IMR-90 (cell line): ENCODE results near the gene COL4A5.

ENCODE experiments used
- CEBPB ChIP-seq: IDR thresholded peaks from 2 replicates; pipeline ENCODE4 v1.6.1; 2012; ENCODE audit warnings: low read depth, low read length, improper control_type of control experiment
- CHD1 ChIP-seq: IDR thresholded peaks from 2 replicates; pipeline ENCODE4 v1.6.1; 2012; ENCODE audit warnings: low read depth, low read length, improper control_type of control experiment
- CTCF ChIP-seq: conservative IDR thresholded peaks from 2 replicates; pipeline ENCODE4 v1.5.1; 2012; ENCODE audit warnings: mild to moderate bottlenecking, low read depth, low read length, improper control_type of control experiment
- MAFK ChIP-seq: IDR thresholded peaks from 2 replicates; pipeline ENCODE4 v1.6.1; 2012; ENCODE audit warnings: low read depth, low read length, improper control_type of control experiment
- MAZ ChIP-seq: IDR thresholded peaks from 2 replicates; pipeline ENCODE4 v1.6.1; 2012; ENCODE audit warnings: low read depth, mild to moderate bottlenecking, low read length, improper control_type of control experiment, moderate library complexity, borderline replicate concordance
- MXI1 ChIP-seq: IDR thresholded peaks from 2 replicates; pipeline ENCODE4 v1.6.1; 2012; ENCODE audit warnings: low read depth, mild to moderate bottlenecking, low read length, moderate library complexity, borderline replicate concordance
- POLR2A ChIP-seq: IDR thresholded peaks from 2 replicates; pipeline ENCODE4 v1.6.1; 2012; ENCODE audit warnings: mild to moderate bottlenecking, low read depth, low read length
- RAD21 ChIP-seq: IDR thresholded peaks from 2 replicates; pipeline ENCODE4 v1.6.1; 2012; ENCODE audit warnings: low read length, improper control_type of control experiment
- RCOR1 ChIP-seq: IDR thresholded peaks from 2 replicates; pipeline ENCODE4 v1.6.1; 2012; ENCODE audit warnings: mild to moderate bottlenecking, low read length, improper control_type of control experiment; ENCODE audit not compliant: insufficient replicate concordance
- RFX5 ChIP-seq: IDR thresholded peaks from 2 replicates; pipeline ENCODE4 v1.8.0; 2012; ENCODE audit warnings: low read depth, mild to moderate bottlenecking, low read length, moderate library complexity
- SMC3 ChIP-seq: fragments of 150-350 bp; IDR thresholded peaks from 2 replicates; pipeline ENCODE4 v1.6.1; 2016; ENCODE audit warnings: low read depth, mild to moderate bottlenecking, antibody characterized with exemption, low read length, moderate library complexity
- TF ChIP-seq, protein P1 (sequence below): fragments of 150-350 bp; IDR thresholded peaks from 2 replicates; pipeline ENCODE4 v1.6.1; 2017; ENCODE audit warnings: mild to moderate bottlenecking, antibody characterized with exemption, low read length, low read depth
- TF ChIP-seq, protein P2 (sequence below): fragments of 150-350 bp; IDR thresholded peaks from 2 replicates; pipeline ENCODE4 v1.6.1; 2016; ENCODE audit warnings: low read depth, mild to moderate bottlenecking, low read length, moderate library complexity, borderline replicate concordance

- TF ChIP-seq CTCF (no peak), POLR2A (no peak), CHD1 (no peak), RCOR1 (no peak), MAZ (no peak), RFX5 (no peak), MXI1 (no peak), CEBPB (no peak), SMC3 (no peak), MAFK (no peak), RAD21 (no peak)
- TF ChIP-seq, protein P1, sequence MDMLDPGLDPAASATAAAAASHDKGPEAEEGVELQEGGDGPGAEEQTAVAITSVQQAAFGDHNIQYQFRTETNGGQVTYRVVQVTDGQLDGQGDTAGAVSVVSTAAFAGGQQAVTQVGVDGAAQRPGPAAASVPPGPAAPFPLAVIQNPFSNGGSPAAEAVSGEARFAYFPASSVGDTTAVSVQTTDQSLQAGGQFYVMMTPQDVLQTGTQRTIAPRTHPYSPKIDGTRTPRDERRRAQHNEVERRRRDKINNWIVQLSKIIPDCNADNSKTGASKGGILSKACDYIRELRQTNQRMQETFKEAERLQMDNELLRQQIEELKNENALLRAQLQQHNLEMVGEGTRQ, result no peak
- TF ChIP-seq, protein P2, sequence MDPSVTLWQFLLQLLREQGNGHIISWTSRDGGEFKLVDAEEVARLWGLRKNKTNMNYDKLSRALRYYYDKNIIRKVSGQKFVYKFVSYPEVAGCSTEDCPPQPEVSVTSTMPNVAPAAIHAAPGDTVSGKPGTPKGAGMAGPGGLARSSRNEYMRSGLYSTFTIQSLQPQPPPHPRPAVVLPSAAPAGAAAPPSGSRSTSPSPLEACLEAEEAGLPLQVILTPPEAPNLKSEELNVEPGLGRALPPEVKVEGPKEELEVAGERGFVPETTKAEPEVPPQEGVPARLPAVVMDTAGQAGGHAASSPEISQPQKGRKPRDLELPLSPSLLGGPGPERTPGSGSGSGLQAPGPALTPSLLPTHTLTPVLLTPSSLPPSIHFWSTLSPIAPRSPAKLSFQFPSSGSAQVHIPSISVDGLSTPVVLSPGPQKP, result no peak
Measured at GRCh38 chrX:108640817-108641216, 201.2 kb downstream of the COL4A5 start.
